GM18517 (cell line): ENCODE measurements around the gene SPAG8.

Experiments used
- ATAC-seq: cut with Tn5 transposase; IDR thresholded peaks from one replicate; pipeline ENCODE4 v1.9.1; 2021; ENCODE audit warnings: mild to moderate bottlenecking, moderate library complexity; ENCODE audit not compliant: unreplicated experiment

Gene SPAG8

DNA sequence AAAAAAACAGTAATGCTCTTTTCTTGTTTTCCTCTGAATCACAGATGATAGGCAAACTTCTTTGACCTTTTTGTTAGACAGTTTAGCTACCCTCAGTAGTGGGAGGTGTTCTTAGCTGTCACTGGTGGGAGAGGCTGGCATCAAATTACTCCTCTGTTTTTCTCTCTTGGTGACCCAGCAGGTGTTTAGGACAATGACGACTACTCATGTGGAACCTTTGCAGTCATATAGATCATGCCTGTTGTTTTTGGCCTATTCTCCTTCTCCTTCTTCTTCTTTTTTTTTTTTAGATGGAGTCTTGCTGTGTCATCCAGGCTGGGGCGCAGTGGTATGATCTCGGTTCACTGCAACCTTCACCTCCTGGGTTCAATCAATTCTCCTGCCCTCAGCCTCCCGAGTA is 36.0 kb downstream of the SPAG8 start:
- ATAC-seq = peak; percentile 49

DNA sequence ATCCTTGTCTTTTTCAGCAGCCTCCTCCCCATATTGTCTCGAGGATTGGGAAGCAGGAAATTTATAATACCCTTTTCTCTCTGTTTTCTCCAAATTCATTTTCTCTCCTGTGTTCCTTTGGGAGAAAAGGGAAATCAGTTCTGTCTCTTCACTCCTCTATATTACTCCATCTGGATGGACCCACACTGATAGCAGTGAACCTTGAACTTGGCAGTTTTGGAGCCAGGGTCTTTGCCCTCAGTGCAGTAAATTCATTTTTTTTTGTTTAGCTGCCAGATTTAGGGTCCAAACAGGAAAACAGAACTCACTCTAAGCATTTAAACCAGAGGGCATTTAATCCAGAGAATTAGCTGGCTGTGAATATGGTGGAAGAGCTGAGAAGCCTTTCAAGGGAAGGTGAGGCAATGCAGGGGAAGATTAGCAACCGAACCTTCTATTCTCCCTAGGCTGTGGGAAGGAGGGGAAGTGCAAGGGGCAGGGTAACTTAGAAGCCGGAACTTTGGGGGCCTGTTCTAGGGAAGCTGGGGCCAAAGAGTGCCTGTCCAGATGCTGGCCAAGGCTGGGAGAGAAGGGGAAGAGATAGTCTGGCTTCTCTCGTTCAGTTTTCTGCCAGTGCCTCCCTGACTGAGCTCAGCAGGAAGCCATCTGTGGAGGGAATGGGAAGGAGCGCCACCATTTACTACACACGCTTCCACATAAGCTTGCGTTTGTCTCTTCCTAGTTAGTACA is 37.0 kb downstream of the SPAG8 start:
- ATAC-seq = no peak

DNA sequence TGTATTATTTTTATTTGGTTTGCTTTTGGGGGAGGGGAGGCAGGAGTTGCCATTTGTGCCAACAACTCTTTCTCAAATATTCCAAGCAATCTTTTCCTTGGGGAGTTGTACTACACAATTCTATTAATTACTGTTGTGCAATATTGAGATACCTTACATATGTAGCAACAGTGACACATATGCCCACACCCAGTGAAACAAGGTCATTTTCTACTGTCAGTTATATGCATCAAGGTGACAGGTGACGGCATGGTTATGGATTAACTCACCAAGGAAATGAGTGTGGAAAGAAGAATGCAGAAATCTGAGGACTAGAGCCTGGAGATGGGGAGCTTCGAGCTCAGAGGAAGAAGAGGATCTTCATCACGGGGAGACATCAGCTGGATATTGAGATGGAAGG is 40.1 kb downstream of the SPAG8 start:
- ATAC-seq = no peak

DNA sequence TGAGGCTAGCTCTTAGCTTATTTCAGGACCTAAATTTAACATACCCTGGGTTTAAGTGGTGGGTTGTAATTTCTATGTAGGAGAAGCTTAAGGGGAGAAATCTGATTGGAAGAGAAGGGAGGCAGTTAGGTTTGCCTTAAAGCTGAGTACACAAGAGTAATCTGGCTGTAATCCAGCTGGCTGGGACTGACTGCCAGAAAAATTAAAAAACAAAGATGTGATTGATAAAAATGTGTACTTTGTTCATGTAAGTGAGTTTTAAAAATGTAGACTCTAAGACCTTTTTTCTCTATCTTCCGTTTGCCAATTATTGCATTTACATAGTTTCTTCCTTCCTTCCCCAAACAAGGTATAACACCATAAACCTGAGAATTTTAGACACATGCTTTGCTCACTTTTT is 40.5 kb downstream of the SPAG8 start:
- no peak for ATAC-seq

DNA sequence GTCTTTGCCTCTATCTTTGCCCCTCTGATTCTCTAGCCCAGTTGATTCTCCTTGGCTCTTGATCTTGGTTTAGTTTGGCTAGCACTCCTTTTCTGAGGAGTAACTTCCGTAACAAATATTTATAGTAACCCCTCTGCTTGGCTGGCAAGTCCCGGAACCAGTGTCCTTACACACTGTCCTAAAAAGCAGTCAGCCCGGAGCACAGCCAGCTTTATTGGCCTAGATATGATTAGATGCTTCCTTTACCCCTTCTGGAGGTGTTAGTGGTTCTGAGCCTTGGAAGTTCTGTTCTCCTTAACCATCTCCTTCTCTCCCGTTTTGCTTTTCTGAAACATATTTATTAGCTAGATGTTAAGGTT is 41.0 kb downstream of the SPAG8 start:
- ATAC-seq = no peak

DNA sequence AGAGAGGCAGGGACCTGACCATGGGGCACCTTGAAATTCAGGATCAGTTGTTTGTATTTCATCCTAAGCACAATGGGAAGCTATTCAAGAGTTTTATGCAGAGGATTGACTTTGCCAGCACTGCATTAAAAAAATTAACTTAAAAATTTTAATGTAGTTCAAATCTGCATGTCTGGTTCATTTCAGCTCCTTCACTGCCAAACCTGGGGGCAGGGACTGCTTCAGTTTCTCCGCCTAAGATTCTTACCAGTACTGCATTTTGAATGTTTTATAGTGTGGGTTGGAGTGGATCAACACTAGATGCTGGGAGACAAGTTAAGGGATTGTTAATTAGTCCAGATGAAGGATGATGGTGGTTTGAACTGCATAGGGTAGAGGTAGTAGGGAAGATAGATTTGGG is 42.3 kb downstream of the SPAG8 start:
- no peak for ATAC-seq

DNA sequence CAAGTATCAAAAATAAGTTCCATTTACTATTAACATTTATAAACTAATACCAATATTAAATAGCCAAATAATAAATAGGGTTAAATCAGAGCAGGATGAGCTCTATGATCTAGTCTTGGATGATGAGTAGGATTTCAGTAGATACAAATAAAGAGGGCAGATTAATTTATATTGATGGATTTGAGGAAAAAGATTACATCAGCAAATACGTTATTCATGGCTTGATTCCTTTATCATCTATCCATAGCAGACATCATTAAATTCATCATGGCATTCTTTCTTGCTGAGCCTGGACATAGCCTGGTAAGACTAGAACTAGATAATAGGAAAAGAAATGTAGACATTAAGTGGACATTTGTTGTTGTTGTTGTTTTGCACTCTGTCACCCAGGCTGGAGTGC is 44.6 kb downstream of the SPAG8 start:
- ATAC-seq = no peak

DNA sequence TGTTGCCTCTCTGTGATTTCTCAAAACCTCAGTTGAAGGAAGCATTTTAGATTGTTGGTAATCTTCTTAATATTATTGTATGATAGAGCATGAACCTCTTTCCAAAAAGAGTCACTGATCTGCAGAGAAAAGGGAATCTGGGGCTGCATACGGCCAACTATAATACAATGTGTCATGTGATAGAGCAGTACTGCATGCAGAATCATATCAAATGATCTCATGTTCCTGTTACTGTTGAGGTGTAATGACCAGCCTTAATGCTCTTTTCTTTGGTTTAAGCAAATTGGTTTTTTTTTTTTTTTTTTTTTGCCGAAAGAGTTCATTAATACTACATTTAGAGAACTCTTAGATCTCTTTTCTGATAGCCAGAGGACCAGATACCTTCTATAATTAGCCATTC is 45.1 kb downstream of the SPAG8 start:
- no peak for ATAC-seq

DNA sequence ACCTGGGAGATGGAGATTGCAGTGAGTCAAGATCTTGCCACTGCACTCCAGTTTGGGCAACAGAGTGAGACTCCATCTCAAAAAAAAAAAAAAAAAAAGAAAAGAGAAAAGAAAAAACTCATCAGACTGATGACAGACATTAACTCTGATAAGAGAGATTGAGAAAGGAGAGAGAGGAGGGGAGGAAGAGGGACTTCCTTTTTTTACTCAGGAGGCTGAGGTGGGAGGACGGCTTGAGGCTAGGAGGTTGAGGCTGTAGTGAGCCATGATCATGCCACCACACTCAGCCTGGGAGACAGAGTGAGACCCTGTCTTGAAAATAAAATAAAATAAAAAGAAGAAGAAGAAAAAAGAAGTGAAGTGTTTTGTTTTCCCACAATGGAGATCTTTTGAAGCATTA is 48.3 kb downstream of the SPAG8 start:
- ATAC-seq = no peak

DNA sequence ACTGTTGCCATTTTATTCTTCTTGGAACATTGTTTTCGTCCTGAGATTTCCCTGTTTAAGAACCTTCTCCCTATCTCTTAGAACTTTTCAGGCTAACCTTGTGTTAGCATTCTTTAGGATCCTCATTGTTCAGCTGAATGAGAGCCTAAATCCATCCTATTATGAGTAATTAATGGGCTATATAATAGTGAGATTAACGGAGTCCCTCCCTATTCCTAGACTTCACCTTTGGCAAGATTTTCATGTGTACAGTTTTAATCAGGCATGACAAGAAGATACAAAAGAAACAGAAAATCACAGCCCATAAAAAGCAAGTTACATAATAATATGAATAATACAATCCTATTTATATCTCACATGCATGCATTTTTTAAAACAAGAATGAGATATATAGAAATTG is 48.9 kb downstream of the SPAG8 start:
- no peak for ATAC-seq

DNA sequence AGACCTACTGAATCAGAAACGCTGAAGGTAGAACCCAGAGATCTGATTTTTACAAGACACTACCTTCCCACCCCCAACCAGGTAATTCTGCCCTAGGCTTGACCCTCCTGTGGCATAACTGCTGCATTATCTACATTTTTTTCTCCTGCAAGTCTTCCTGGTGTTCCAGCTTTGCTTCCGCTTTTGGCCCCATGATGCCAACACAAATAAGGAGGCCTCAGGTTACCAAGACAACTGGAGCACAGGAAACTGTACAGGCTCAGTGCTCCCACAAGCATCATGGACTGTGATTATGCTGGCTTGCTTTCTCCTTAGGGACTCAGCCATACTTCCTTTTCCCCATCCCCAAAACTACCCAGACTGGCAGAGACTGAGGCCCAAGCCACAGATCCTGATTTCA is 51.4 kb downstream of the SPAG8 start:
- ATAC-seq = no peak

DNA sequence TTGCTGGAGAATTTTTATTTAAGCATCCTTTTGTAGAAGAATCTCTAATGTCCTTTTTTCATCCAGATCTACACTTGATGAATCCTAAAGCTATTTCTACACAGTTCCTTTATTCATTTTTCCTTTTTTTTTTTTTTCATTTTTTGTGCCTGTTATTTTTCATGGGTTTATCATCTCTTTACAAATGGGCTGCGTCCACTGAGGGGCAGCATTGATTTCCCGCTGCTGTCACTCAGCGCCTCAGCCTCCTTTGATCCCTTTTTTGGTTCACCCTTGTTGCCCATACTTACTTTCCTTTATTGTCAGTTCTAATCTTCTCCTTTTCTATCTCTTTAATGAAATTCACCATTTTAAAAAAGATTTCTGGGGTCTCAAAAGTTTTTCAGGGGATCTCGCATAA is 52.3 kb downstream of the SPAG8 start:
- no peak for ATAC-seq
